Esophagus squamous epithelium (tissue), 4 donors: Measurements from ENCODE around the gene PLG.

Experiments
- CTCF ChIP-seq, 6 experiments: fragments of 450-650 bp in 4 of 6; fragments of 200-600 bp in 2 of 6; sonication (generic) in 2 of 6; IDR thresholded peaks; one replicate each; pipeline ENCODE4 v1.5.1; 2016 to 2019; ENCODE audit warnings: antibody characterized with exemption in 6 of 6, mild to moderate bottlenecking in 4 of 6, moderate library complexity in 4 of 6
- POLR2A ChIP-seq, 4 donors: fragments of 450-650 bp; IDR thresholded peaks; one replicate each; pipeline ENCODE4 v1.6.1; 2017; ENCODE audit warnings: antibody characterized with exemption in 4 of 4, mild to moderate bottlenecking in 4 of 4, moderate library complexity in 3 of 4

- TF ChIP-seq CTCF (IDR thresholded peaks at IDR 0.05): no peak
- TF ChIP-seq POLR2A (IDR thresholded peaks at IDR 0.05): no peak
Measured at GRCh38 chr6:160795721-160796120, 93.7 kb downstream of the PLG start.
